Uterus (tissue), 4 donors: ENCODE measurements around the gene PAPSS1. TPM values are rescaled to one million over a fixed set of nuclear protein-coding genes. Genes with fewer than 3 reads are reported as not detected.

ENCODE experiments used
- DNase-seq, 2 donors: peaks; one replicate each; pipeline ENCODE4 v3.0.0-alpha.2; 2019 to 2020
- H3K27ac ChIP-seq, 2 donors: fragments of 200-600 bp; sonication (generic); 1 replicate in 1 of 2; 2 replicates in 1 of 2; pipeline ENCODE4 v1.5.1; 2016 to 2018
- H3K27me3 ChIP-seq, 2 donors: fragments of 200-600 bp; sonication (generic); one replicate each; pipeline ENCODE4 v1.5.1; 2018 to 2019; ENCODE audit warnings: control low read depth in 1 of 2
- H3K36me3 ChIP-seq, 2 donors: fragments of 200-600 bp; sonication (generic); one replicate each; pipeline ENCODE4 v1.5.1; 2019; ENCODE audit warnings: control low read depth in 1 of 2
- H3K4me1 ChIP-seq, 2 donors: fragments of 200-600 bp; sonication (generic); one replicate each; pipeline ENCODE4 v1.5.1; 2018 to 2019; ENCODE audit warnings: control low read depth in 1 of 2
- H3K4me3 ChIP-seq, 2 donors: fragments of 200-600 bp; sonication (generic); 1 replicate in 1 of 2; 2 replicates in 1 of 2; pipeline ENCODE4 v1.5.1; 2018 to 2019; ENCODE audit warnings: mild to moderate bottlenecking in 1 of 2
- H3K9me3 ChIP-seq, 2 donors: fragments of 200-600 bp; sonication (generic); one replicate each; pipeline ENCODE4 v1.5.1; 2019; ENCODE audit warnings: control low read depth in 1 of 2
- POLR2A ChIP-seq, 2 donors: fragments of 450-650 bp; IDR thresholded peaks; one replicate each; pipeline ENCODE4 v1.6.1; 2016; ENCODE audit warnings: antibody characterized with exemption in 2 of 2, mild to moderate bottlenecking in 1 of 2, moderate library complexity in 1 of 2
- intact Hi-C: fragments of 100-400 bp; cut with DNase I; formaldehyde crosslinking; loops from one replicate; pipeline ENCODE4 v1.15.1; 2023; ENCODE audit warnings: low total_unique reads
- total RNA-seq, 4 donors: library from RNA; depleted of rRNA in 3 of 4; stranded (reverse); fragments of >200 nt in 3 of 4; gene quantifications; one replicate each; pipeline versions ENCODE4 v1.1.0 to v1.2.4, GENCODE V29; 2014 to 2023
- TF ChIP-seq, protein P1 (sequence below), 4 experiments: fragments of 200-600 bp in 2 of 4; fragments of 450-650 bp in 2 of 4; sonication (generic) in 2 of 4; IDR thresholded peaks; one replicate each; pipeline ENCODE4 v1.5.1; 2016 to 2019; ENCODE audit warnings: antibody characterized with exemption in 4 of 4, mild to moderate bottlenecking in 2 of 4, moderate library complexity in 1 of 4
- donor health status: DM: yes; HTN: yes; CAD: no.

PAPSS1 gene
- total RNA-seq, 4 donors from 2014 or later = 17.4 to 81.8 (median 25.9) TPM

DNA sequence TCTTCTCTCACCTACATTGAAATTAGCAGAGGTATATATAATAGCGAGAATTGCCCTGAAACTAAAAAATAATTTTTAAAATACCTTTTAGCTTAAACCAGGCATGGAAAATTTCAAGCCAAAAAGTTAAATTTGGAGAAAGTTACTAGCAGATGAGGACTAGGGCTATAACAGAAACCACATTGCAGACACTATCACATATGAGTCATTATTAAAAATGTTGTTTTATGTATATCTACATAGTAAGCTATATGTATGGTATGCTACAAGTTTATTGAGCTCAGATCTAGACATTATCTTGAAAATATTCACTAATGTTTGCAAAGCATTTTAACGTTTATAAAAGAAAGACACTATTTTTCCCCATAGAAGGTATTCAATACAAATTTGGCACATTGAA is 147.8 kb downstream of the PAPSS1 start:
- intact Hi-C loops = no loop called here

GRCh38 chr4:107570952-107571351 is 149.1 kb downstream of the PAPSS1 start:
- Histone ChIP-seq H3K4me3 (no peak overlapping the region), H3K27ac (no peak overlapping the region), H3K9me3 (no peaks in the 10 kb centered on the region), H3K4me1 (no peaks in the 10 kb centered on the region), H3K36me3 (no peaks in the 10 kb centered on the region), H3K27me3 (no peaks in the 10 kb centered on the region)
- intact Hi-C loops = no loop called here
- DNase-seq = no peak
- no peak for TF ChIP-seq POLR2A (IDR thresholded peaks at IDR 0.05)
- TF ChIP-seq, protein P1, sequence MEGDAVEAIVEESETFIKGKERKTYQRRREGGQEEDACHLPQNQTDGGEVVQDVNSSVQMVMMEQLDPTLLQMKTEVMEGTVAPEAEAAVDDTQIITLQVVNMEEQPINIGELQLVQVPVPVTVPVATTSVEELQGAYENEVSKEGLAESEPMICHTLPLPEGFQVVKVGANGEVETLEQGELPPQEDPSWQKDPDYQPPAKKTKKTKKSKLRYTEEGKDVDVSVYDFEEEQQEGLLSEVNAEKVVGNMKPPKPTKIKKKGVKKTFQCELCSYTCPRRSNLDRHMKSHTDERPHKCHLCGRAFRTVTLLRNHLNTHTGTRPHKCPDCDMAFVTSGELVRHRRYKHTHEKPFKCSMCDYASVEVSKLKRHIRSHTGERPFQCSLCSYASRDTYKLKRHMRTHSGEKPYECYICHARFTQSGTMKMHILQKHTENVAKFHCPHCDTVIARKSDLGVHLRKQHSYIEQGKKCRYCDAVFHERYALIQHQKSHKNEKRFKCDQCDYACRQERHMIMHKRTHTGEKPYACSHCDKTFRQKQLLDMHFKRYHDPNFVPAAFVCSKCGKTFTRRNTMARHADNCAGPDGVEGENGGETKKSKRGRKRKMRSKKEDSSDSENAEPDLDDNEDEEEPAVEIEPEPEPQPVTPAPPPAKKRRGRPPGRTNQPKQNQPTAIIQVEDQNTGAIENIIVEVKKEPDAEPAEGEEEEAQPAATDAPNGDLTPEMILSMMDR (IDR thresholded peaks at IDR 0.05) = no peak

More for the DNA sequence above, 147.8 kb downstream of the PAPSS1 start:
- no peak for DNase-seq
- H3K4me1 ChIP-seq = no peaks in the 10 kb centered on the region
- no peak overlapping the region for H3K4me3 ChIP-seq
- no peaks in the 10 kb centered on the region for H3K9me3 ChIP-seq
- H3K36me3 ChIP-seq = no peaks in the 10 kb centered on the region
- H3K27me3 ChIP-seq = no peaks in the 10 kb centered on the region
- H3K27ac ChIP-seq = no peak overlapping the region
- TF ChIP-seq POLR2A (IDR thresholded peaks at IDR 0.05) = no peak
- TF ChIP-seq, protein P1 (IDR thresholded peaks at IDR 0.05) = no peak

DNA sequence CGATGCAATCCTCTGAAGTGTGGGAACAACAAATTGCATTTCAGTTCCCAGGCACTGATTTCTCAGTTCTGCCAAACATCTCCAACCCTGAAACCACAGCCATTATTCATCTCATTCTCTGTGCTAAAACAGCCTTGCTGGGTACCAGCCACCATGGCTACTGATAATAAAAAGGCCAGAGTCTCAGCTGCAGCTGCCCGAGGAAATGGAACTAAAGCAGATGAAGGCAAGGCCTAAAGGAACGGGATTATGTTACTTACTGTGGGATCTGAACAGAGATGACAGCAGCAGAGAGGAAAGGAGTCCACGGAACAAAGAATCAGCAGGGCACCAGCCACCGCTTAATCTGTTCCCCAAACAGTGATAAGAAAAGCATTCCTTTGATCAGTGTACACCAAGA is 155.7 kb downstream of the PAPSS1 start:
- intact Hi-C loops = no loop called here
- TF ChIP-seq, protein P1 (IDR thresholded peaks at IDR 0.05) = no peak
- TF ChIP-seq POLR2A (IDR thresholded peaks at IDR 0.05) = no peak
- H3K27me3 ChIP-seq = no peaks in the 10 kb centered on the region
- H3K4me1 ChIP-seq = no peaks in the 10 kb centered on the region
- no peak overlapping the region for H3K27ac ChIP-seq
- DNase-seq = no peak
- no peaks in the 10 kb centered on the region for H3K36me3 ChIP-seq
- H3K4me3 ChIP-seq = no peak overlapping the region
- no peaks in the 10 kb centered on the region for H3K9me3 ChIP-seq

Other genes with a start within 250 kb of the PAPSS1 start
- 10 to 100 TPM in 3 of 4 donors, 1 to 10 TPM in 1; 7.4 to 90.3 (median 35.6) TPM for gene SGMS2, start 104.7 kb upstream of the PAPSS1 start, total RNA-seq
- 10 to 100 TPM; 14.7 to 32.0 (median 20.5) TPM for gene CYP2U1, start 211.3 kb upstream of the PAPSS1 start, total RNA-seq